Chondrocyte (in vitro differentiated cells): ENCODE results near the gene CD9. TPM values are rescaled to one million over a fixed set of nuclear protein-coding genes. Genes with fewer than 3 reads are reported as not detected.

Experiments
- DNase-seq: peaks from one replicate; pipeline ENCODE4 v3.0.0; 2021; ENCODE audit warnings: mixed read lengths, low spot score
- H3K27ac Mint-ChIP-seq: one replicate; pipeline ENCODE4 v1.8.0; 2021; ENCODE audit warnings: mild to moderate bottlenecking, moderate library complexity, mixed read lengths; ENCODE audit not compliant: unreplicated experiment
- H3K27me3 Mint-ChIP-seq: 2 replicates; pipeline ENCODE4 v1.8.0; 2021; ENCODE audit warnings: low read depth, mixed read lengths
- H3K36me3 Mint-ChIP-seq: 2 replicates; pipeline ENCODE4 v1.8.0; 2021; ENCODE audit warnings: low read depth, mixed read lengths
- H3K4me1 Mint-ChIP-seq: 2 replicates; pipeline ENCODE4 v1.8.0; 2021; ENCODE audit warnings: low read depth, mild to moderate bottlenecking, mixed read lengths
- H3K4me3 Mint-ChIP-seq: one replicate; pipeline ENCODE4 v1.8.0; 2021; ENCODE audit warnings: mild to moderate bottlenecking, moderate library complexity, mixed read lengths; ENCODE audit not compliant: unreplicated experiment
- H3K9me3 Mint-ChIP-seq: 2 replicates; pipeline ENCODE4 v1.8.0; 2021; ENCODE audit warnings: low read depth, mixed read lengths
- total RNA-seq: library from RNA; stranded (reverse); gene quantifications from 3 replicates; pipeline ENCODE4 v1.2.1, GENCODE V29; 2021
- TF ChIP-seq, protein P1 (sequence below): fragments of 200-600 bp; sonication (generic); IDR thresholded peaks from 2 replicates; pipeline ENCODE4 v1.5.0; 2021; ENCODE audit warnings: antibody characterized with exemption, mild to moderate bottlenecking, moderate library complexity

The CD9 gene
- total RNA-seq, 1 donor from 2014 or later = 60.7 TPM

- Mint-ChIP-seq H3K4me3 (no peak overlapping the region), H3K4me1 (peaks cover 59% of the 10 kb centered on the region), H3K36me3 (no peaks in the 10 kb centered on the region), H3K27ac (peak overlapping the region; percentile 99), H3K9me3 (no peaks in the 10 kb centered on the region), H3K27me3 (no peaks in the 10 kb centered on the region)
- DNase-seq = no peak
- TF ChIP-seq, protein P1, sequence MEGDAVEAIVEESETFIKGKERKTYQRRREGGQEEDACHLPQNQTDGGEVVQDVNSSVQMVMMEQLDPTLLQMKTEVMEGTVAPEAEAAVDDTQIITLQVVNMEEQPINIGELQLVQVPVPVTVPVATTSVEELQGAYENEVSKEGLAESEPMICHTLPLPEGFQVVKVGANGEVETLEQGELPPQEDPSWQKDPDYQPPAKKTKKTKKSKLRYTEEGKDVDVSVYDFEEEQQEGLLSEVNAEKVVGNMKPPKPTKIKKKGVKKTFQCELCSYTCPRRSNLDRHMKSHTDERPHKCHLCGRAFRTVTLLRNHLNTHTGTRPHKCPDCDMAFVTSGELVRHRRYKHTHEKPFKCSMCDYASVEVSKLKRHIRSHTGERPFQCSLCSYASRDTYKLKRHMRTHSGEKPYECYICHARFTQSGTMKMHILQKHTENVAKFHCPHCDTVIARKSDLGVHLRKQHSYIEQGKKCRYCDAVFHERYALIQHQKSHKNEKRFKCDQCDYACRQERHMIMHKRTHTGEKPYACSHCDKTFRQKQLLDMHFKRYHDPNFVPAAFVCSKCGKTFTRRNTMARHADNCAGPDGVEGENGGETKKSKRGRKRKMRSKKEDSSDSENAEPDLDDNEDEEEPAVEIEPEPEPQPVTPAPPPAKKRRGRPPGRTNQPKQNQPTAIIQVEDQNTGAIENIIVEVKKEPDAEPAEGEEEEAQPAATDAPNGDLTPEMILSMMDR = no peak
These were observed 16.4 kb downstream of the CD9 start for GRCh38 chr12:6216581-6216980.

GRCh38 chr12:6218347-6218925, 18.2 kb downstream of the CD9 start:
- H3K4me1 Mint-ChIP-seq = peaks cover 55% of the 10 kb centered on the region

GRCh38 chr12:6219980-6220379, 19.8 kb downstream of the CD9 start:
- H3K4me3 Mint-ChIP-seq = no peak overlapping the region
- TF ChIP-seq, protein P1 = no peak
- no peaks in the 10 kb centered on the region for H3K36me3 Mint-ChIP-seq
- H3K9me3 Mint-ChIP-seq = no peaks in the 10 kb centered on the region
- no peak for DNase-seq
- H3K4me1 Mint-ChIP-seq = peaks cover 57% of the 10 kb centered on the region
- no peaks in the 10 kb centered on the region for H3K27me3 Mint-ChIP-seq
- H3K27ac Mint-ChIP-seq = no peak overlapping the region

More at GRCh38 chr12:6218347-6218925, 18.2 kb downstream of the CD9 start:
- no peaks in the 10 kb centered on the region for H3K36me3 Mint-ChIP-seq
- no peak for DNase-seq
- H3K27ac Mint-ChIP-seq = no peak overlapping the region
- H3K27me3 Mint-ChIP-seq = no peaks in the 10 kb centered on the region
- TF ChIP-seq, protein P1 = no peak
- H3K4me3 Mint-ChIP-seq = no peak overlapping the region
- H3K9me3 Mint-ChIP-seq = no peaks in the 10 kb centered on the region

DNA sequence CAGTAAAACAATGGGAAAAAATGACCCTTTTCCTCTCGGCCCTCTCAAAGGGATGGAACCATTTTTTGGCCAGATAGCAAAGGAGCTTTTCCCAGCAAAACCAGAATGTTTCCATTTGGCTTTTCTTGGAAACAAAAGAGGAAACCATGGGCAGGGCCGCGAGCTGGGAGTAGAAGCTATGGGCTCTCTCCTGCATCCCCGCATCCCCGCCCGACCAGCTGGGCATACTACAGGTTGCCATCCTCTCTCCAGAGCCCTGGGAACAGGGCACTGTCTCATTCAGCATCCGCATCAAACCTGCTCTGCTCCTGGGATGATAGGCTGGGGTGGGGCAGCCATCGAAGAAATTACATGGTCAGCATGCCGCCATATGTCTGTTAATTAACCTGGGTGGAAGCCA, 20.9 kb downstream of the CD9 start:
- Mint-ChIP-seq H3K27me3 (no peaks in the 10 kb centered on the region), H3K4me3 (no peak overlapping the region), H3K4me1 (peaks cover 52% of the 10 kb centered on the region), H3K9me3 (no peaks in the 10 kb centered on the region), H3K27ac (no peak overlapping the region), H3K36me3 (peaks cover 7% of the 10 kb centered on the region)
- TF ChIP-seq, protein P1 = no peak
- no peak for DNase-seq

GRCh38 chr12:6222078-6222654, 22.0 kb downstream of the CD9 start:
- H3K36me3 Mint-ChIP-seq = peaks cover 9% of the 10 kb centered on the region
- H3K27ac Mint-ChIP-seq = no peak overlapping the region
- no peaks in the 10 kb centered on the region for H3K9me3 Mint-ChIP-seq
- no peak for DNase-seq
- H3K4me1 Mint-ChIP-seq = peaks cover 48% of the 10 kb centered on the region
- H3K27me3 Mint-ChIP-seq = no peaks in the 10 kb centered on the region
- TF ChIP-seq, protein P1 = no peak
- no peak overlapping the region for H3K4me3 Mint-ChIP-seq
